Stimulated activated CD8-positive, alpha-beta memory T cell treated with anti-CD3 and anti-CD28 coated beads, Interleukin-4, amount 100 ng/mL, for 1 hour (primary cell): ENCODE data around the gene GPR179.
A peak's percentile ranks its signal among the peaks of the same experiment; 100 is the strongest.

ENCODE experiments used
- DNase-seq, 2 donors: peaks; one replicate each; pipeline ENCODE4 v3.0.0-alpha.2; 2020; ENCODE audit warnings: low read depth in 2 of 2, low spot score in 1 of 2

The GPR179 gene

DNA sequence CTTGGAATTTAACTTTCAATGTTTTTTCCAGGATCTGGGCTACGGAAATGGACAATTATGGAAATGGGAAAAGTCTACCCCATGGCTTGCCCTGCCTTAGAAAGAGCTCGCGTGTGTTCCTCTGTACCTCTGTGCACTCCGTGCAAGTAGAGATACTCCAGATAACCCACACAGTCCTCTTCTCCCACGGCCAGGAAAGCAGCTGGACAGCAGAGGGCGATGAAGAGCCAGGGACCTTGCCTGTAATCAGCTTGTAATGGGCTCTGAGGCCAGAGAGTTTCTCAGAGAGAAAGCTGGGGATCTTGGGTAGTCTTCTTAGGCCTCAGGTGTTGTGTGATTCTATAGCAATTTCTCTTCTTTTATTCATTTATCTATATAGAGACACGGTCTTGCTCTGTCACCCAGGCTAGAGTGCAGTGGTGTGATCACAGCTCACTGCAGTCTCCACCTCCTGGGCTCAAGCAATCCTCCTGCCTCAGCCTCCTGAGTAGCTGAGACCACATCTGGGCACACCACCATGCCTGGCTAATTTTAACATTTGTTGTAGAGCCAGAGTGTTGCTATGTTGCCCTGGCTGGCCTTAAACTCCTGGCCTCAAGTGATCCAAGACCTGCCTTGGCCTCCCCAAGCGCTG lies 5.5 kb upstream of the GPR179 start:
- DNase-seq: peak; percentile 59 to 68

DNA sequence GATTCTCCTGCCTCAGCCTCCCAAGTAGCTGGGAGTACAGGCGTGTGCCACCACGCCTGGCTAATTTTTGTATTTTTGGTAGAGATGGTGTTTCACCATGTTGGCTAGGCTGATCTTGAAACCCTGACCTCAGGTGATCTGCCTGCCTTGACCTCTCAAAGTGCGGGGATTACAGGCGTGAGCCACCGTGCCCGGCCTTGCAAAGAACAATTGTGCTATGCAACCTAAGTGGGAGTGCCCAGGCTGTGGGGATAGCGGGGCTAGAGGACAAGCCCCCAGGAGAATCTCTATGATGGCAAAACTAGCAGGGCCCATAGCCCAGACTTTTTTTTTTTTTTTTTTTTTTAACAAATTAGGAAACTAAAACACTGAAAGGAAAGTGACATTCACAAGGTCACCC lies 2.0 kb upstream of the GPR179 start:
- no peak for DNase-seq

- no peak for DNase-seq
Measured at GRCh38 chr17:38344420-38344745, 627 bp upstream of the GPR179 start.

DNA sequence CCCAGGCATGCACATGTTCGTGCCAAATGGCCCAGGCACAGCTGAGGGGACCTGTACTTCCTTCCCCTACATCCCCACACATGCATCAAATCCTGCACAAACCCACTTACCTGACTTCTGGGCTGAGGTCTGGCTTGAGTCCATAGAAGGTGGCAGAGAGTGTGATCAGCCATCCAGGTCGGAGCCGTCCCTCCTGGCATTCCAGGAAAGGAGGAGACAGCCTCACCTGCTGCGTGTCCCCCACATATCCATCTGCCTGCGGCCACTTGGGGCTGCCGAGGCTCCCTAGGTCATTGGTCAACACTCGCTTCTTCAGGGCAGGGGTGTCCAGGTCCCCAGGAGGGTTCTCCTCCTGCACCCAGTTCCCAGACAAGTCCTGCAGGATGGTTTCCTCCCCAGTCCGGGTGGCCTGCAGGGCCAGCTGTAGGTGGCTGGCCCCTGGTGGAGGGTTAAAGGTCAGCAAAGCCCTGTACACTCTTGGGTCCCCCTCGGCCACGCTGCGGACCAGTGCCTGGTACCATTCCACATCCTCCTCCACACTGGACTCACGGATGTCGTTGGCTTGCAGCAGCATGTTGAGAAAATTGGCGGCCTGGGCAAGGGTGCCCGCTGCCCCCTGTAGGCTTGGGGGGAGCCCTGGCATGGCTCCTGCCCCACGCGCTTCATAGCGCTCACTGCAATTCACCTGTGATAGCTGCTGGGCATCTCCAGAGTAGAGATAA lies 709 bp downstream of the GPR179 start:
- DNase-seq: no peak

GRCh38 chr17:38341035-38341721 lies 2.6 kb downstream of the GPR179 start:
- DNase-seq: no peak

- DNase-seq: no peak
Measured at GRCh38 chr17:38339891-38340290, 3.9 kb downstream of the GPR179 start.

GRCh38 chr17:38338535-38338934 lies 5.2 kb downstream of the GPR179 start:
- no peak for DNase-seq

- no peak for DNase-seq
Measured at GRCh38 chr17:38338053-38338452, 5.7 kb downstream of the GPR179 start.

DNA sequence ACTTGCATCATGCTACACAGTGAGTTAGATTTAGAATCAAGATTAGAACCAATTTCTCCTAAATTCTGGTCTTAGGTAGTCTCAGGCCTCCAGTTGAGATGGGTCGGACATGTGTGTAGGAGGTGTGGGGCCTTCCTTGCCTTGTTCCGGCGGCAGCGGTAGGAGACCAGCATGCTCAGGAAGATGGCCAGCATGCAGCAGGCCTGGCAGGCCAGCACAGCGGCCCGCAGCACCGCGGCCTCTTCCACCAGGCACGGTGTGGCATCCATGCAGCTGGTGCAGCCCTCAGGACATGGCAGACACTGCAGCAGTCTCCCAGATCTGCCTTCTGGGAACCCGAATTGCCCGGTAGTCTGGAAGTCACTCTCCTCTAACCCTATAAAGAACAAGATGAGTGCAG lies 6.9 kb downstream of the GPR179 start:
- no peak for DNase-seq

DNA sequence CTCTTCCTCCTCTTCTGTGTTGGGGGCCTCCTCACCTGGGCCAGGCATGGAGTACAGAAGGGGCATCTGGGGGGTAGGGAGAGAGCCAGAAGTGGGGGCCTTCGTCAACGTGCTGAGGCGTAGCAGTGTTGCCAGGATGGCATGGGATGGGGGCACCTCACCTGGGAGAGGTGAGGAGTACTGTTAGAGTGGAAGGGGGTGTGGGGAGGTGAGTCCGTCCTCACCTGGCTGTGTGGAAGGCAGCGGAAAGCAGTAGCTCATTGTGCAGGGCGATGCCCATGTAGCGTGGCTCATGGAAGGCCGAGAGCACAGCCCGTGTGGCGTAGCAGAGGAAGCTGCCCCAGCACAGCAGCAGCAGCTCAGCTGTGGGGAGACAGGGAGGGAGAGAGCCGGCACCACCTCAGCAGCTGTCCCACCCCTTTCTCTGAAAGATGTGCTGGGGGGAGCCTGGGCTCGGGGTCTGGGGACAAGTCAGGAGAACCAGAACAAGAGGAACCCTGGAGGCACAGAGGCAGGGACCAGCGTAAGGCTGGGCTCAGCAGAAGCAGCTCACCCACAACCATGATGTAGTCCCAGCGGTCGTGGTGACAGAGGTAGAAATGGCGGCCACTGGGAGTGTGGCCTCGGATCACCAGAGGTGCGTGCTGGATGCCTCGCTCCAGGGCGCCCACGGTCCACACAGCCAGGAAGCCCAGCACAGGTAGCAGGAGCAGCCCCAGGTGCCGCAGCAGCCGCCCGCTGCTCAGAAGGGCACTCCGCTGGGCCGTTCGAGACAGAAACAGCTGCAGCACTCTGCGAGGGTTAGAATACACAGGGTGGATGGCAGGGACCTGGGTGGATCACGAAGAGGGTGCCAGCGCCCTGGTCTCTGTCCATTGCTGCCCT lies 9.0 kb downstream of the GPR179 start:
- no peak for DNase-seq

- no peak for DNase-seq
Measured at GRCh38 chr17:38333635-38334295, 10.0 kb downstream of the GPR179 start.

DNA sequence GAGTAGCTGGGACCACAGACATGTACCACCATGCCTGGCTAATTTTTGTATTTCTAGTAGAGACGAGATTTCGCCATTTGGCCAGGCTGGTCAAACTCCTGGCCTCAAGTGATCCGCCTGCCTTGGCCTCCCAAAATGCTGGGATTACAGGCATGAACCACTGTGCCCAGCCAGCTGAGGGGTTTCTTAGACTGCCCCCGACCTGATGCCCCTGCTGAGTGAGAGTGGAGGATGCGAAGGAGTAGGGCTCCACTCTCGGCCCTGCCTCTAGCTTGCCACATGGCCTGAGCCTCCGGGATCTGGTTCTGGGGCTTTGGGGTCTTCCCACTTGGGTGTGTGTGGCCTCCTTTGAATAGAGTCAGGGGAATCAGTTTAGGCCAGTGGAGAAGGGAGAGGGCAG lies 11.0 kb downstream of the GPR179 start:
- DNase-seq: no peak

GRCh38 chr17:38330941-38331411 lies 12.8 kb downstream of the GPR179 start:
- no peak for DNase-seq

DNA sequence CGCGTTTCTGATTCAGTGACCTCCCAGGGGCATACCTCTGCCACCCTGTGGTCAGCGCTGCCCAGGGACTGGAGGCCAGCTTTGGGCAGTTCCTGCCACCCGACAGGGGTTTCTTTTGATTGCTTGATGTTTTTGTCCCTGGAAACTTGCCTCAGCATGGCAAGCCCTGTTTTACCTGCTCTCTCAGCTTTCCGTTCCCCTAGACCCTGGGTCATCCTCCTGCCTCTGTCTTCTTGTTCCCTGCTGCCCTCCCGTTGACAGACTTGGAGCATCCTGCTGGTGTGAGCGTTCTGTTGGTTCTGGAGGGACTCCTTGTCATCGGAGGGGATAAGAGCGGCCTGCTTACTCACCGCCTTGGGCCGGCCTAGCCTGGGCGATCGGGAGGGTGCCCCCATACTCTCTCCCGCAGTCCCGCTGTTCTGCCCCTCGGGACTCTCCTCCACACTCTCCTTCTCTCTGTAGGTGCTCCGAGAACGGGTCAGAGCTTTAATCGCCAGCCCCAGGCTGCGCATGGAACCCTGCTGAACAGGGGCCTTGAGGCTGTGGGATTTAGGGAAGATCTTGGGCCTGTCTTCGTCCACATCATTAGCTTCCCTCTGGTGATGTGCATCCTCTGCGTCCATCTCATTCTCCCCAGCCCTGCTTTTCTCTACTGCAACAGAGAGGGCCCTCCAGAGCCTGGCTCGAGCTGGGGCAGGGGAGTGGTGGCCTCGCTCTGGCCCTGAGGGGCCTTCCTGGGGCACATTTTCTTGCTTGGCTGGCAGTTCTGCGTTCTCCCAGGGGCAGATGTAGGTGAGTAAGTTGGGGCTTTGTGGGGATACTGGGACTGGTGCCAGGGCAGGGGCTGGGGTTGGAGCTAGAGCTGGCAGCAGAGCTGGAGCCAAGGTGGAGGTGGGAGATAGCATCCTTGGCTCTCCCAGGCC lies 13.7 kb downstream of the GPR179 start:
- no peak for DNase-seq

GRCh38 chr17:38329284-38329683 lies 14.5 kb downstream of the GPR179 start:
- no peak for DNase-seq

GRCh38 chr17:38328620-38329019 lies 15.1 kb downstream of the GPR179 start:
- DNase-seq: no peak

DNA sequence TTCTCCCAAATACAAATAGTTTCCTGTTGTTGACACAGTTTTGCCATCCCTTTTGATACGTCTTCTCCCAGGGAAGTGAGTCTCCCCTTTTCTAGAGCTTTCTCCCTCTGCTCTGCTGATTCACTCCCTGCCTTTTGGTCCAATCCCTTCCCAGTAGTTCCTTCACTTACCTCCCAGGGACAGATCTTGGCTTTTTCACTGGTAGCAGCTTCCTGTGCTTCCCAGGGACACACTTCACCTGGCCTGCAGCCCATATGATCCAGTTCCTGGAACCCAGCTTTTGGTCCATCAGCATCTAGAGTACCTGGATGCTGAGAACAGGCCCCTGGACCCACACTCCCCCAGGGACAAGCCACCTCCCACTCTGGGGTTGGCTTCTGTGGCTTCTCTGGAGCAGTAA lies 15.8 kb downstream of the GPR179 start:
- DNase-seq: no peak

- no peak for DNase-seq
Measured at GRCh38 chr17:38326996-38327792, 16.6 kb downstream of the GPR179 start.

- no peak for DNase-seq
Measured at GRCh38 chr17:38325221-38325851, 18.4 kb downstream of the GPR179 start.
